H9 (cell line): ENCODE results near the gene GRIK4. TPM values are rescaled to one million over a fixed set of nuclear protein-coding genes. Genes with fewer than 3 reads are reported as not detected.
A peak's percentile ranks its signal among the peaks of the same experiment; 100 is the strongest.

ENCODE experiments used
- DNase-seq: peaks from one replicate; pipeline ENCODE4 v3.0.0-alpha.2; 2017
- H2AFZ ChIP-seq: one replicate; pipeline ENCODE4 v1.6.1; 2013; ENCODE audit warnings: mild to moderate bottlenecking, low read length, control low read depth, moderate library complexity
- H2AK5ac ChIP-seq: 2 replicates; pipeline ENCODE4 v1.6.1; 2013; ENCODE audit warnings: low read length, control low read depth, mixed read lengths; ENCODE audit not compliant: insufficient read length
- H2BK120ac ChIP-seq: one replicate; pipeline ENCODE4 v1.6.1; 2013; ENCODE audit warnings: low read depth, mild to moderate bottlenecking, low read length, control low read depth, inconsistent platforms; ENCODE audit not compliant: poor library complexity, severe bottlenecking
- H2BK12ac ChIP-seq: 2 replicates; pipeline ENCODE4 v1.6.1; 2013; ENCODE audit warnings: low read length, control low read depth, mixed read lengths, low read depth; ENCODE audit not compliant: insufficient read length
- H2BK15ac ChIP-seq: 2 replicates; pipeline ENCODE4 v1.6.1; 2013; ENCODE audit warnings: low read depth, low read length, control low read depth
- H2BK20ac ChIP-seq: one replicate; pipeline ENCODE4 v1.6.1; 2013; ENCODE audit warnings: low read depth, mild to moderate bottlenecking, low read length, control low read depth, inconsistent platforms; ENCODE audit not compliant: poor library complexity, severe bottlenecking
- H2BK5ac ChIP-seq: 2 replicates; pipeline ENCODE4 v1.6.1; 2013; ENCODE audit warnings: low read length, control low read depth, mixed read lengths; ENCODE audit not compliant: insufficient read length
- H3K14ac ChIP-seq: 2 replicates; pipeline ENCODE4 v1.6.1; 2013; ENCODE audit warnings: low read length, control low read depth; ENCODE audit not compliant: insufficient read depth
- H3K18ac ChIP-seq: 2 replicates; pipeline ENCODE4 v1.6.1; 2013; ENCODE audit warnings: low read depth, mild to moderate bottlenecking, mixed read lengths, low read length, control low read depth; ENCODE audit not compliant: insufficient read length
- H3K23ac ChIP-seq: 2 replicates; pipeline ENCODE4 v1.6.1; 2013; ENCODE audit warnings: low read length, control low read depth, mixed read lengths, low read depth; ENCODE audit not compliant: insufficient read length
- H3K23me2 ChIP-seq: 2 replicates; pipeline ENCODE4 v1.6.1; 2013; ENCODE audit warnings: low read depth, mild to moderate bottlenecking, mixed read lengths, low read length, control low read depth; ENCODE audit not compliant: insufficient read length, poor library complexity, severe bottlenecking
- H3K27ac ChIP-seq: 2 replicates; pipeline ENCODE4 v1.5.1; 2013; ENCODE audit warnings: low read length, control low read depth, mixed read lengths, low read depth; ENCODE audit not compliant: insufficient read length
- H3K27me3 ChIP-seq: 2 replicates; pipeline ENCODE4 v1.6.1; 2013; ENCODE audit warnings: low read length, control low read depth, inconsistent platforms; ENCODE audit not compliant: insufficient read depth
- H3K4ac ChIP-seq: 2 replicates; pipeline ENCODE4 v1.6.1; 2013; ENCODE audit warnings: low read depth, mild to moderate bottlenecking, control low read depth, inconsistent platforms, low read length, moderate library complexity
- H3K4me1 ChIP-seq: 2 replicates; pipeline ENCODE4 v1.6.1; 2013; ENCODE audit warnings: low read length, control low read depth, inconsistent platforms; ENCODE audit not compliant: insufficient read depth
- H3K4me2 ChIP-seq: 2 replicates; pipeline ENCODE4 v1.6.1; 2013; ENCODE audit warnings: low read length, control low read depth, mixed read lengths; ENCODE audit not compliant: insufficient read length, insufficient read depth
- H3K56ac ChIP-seq: 2 replicates; pipeline ENCODE4 v1.6.1; 2013; ENCODE audit warnings: low read depth, mild to moderate bottlenecking, mixed read lengths, low read length, control low read depth; ENCODE audit not compliant: insufficient read length
- H3K79me1 ChIP-seq: 2 replicates; pipeline ENCODE4 v1.6.1; 2013; ENCODE audit warnings: low read depth, mild to moderate bottlenecking, moderate library complexity, low read length, control low read depth, inconsistent platforms; ENCODE audit not compliant: insufficient read depth, poor library complexity, severe bottlenecking
- H3K79me2 ChIP-seq: 2 replicates; pipeline ENCODE4 v1.6.1; 2013; ENCODE audit warnings: low read length, control low read depth, inconsistent platforms; ENCODE audit not compliant: insufficient read depth
- H3K9ac ChIP-seq: 2 replicates; pipeline ENCODE4 v1.6.1; 2013; ENCODE audit warnings: low read length, control low read depth, mixed read lengths; ENCODE audit not compliant: insufficient read length; ENCODE audit errors: extremely low read depth
- H3K9me3 ChIP-seq: one replicate; pipeline ENCODE4 v1.6.1; 2013; ENCODE audit warnings: low read depth, low read length, inconsistent platforms; ENCODE audit not compliant: control insufficient read depth
- H3T11ph ChIP-seq: one replicate; pipeline ENCODE4 v1.6.1; 2013; ENCODE audit warnings: mild to moderate bottlenecking, low read length, control low read depth, inconsistent platforms
- H4K20me1 ChIP-seq: one replicate; pipeline ENCODE4 v1.6.1; 2013; ENCODE audit not compliant: control insufficient read depth, insufficient read length, insufficient read depth
- H4K5ac ChIP-seq: 2 replicates; pipeline ENCODE4 v1.6.1; 2013; ENCODE audit warnings: low read depth, mild to moderate bottlenecking, mixed read lengths, low read length, control low read depth; ENCODE audit not compliant: insufficient read length
- H4K8ac ChIP-seq: replicated peaks from 2 replicates; pipeline ENCODE4 v1.6.1; 2013; ENCODE audit warnings: low read length, control low read depth, mixed read lengths, low read depth; ENCODE audit not compliant: insufficient read length
- H4K91ac ChIP-seq: 2 replicates; pipeline ENCODE4 v1.6.1; 2013; ENCODE audit warnings: low read depth, mild to moderate bottlenecking, moderate library complexity, mixed read lengths, low read length, control low read depth; ENCODE audit not compliant: insufficient read length
- H3K27ac Mint-ChIP-seq, 3 experiments: 2 replicates in 2 of 3; 3 replicates in 1 of 3; pipeline ENCODE4 v1.8.0; 2020 to 2021; ENCODE audit warnings: mixed read lengths in 3 of 3, mild to moderate bottlenecking in 1 of 3, moderate library complexity in 1 of 3
- H3K27me3 Mint-ChIP-seq: 2 replicates; pipeline ENCODE4 v1.8.0; 2021; ENCODE audit warnings: low read depth, mild to moderate bottlenecking, moderate library complexity, mixed read lengths
- H3K36me3 Mint-ChIP-seq, 3 experiments: 2 replicates in 2 of 3; 3 replicates in 1 of 3; pipeline ENCODE4 v1.8.0; 2020 to 2021; ENCODE audit warnings: low read depth in 3 of 3, mixed read lengths in 3 of 3; ENCODE audit not compliant: insufficient read depth in 1 of 3
- H3K4me1 Mint-ChIP-seq, 2 experiments: 2 replicates each; pipeline ENCODE4 v1.8.0; 2020; ENCODE audit warnings: mixed read lengths in 2 of 2
- H3K4me3 Mint-ChIP-seq, 2 experiments: 2 replicates in 1 of 2; 3 replicates in 1 of 2; pipeline ENCODE4 v1.8.0; 2020 to 2021; ENCODE audit warnings: mild to moderate bottlenecking in 2 of 2, mixed read lengths in 2 of 2, moderate library complexity in 1 of 2
- H3K9me3 Mint-ChIP-seq, 2 experiments: 2 replicates in 1 of 2; 3 replicates in 1 of 2; pipeline ENCODE4 v1.8.0; 2020; ENCODE audit warnings: mild to moderate bottlenecking in 2 of 2, mixed read lengths in 2 of 2, moderate library complexity in 1 of 2
- WGBS: extraction: QIAGEN DNeasy Blood & Tissue Kit; methylation state at CpG from one replicate; pipeline ENCODE4 v1.1.7; 2013; ENCODE audit warnings: missing lambda C conversion rate, low lambda C conversion rate, mixed read lengths; ENCODE audit not compliant: insufficient read length; ENCODE audit errors: extremely low coverage; 5-methylcytosine and 5-hydroxymethylcytosine counted together
- total RNA-seq: library from RNA; stranded (reverse); gene quantifications from 2 replicates; pipeline ENCODE4 v1.2.1, GENCODE V29; 2021
- TF ChIP-seq, protein P1 (sequence below): fragments of 200-600 bp; sonication (generic); conservative IDR thresholded peaks from 3 replicates; pipeline ENCODE4 v1.8.0; 2021; ENCODE audit warnings: antibody characterized with exemption, mild to moderate bottlenecking

GRIK4 gene
- total RNA-seq, 1 experiment from 2014 or later: 2.3 TPM

DNA sequence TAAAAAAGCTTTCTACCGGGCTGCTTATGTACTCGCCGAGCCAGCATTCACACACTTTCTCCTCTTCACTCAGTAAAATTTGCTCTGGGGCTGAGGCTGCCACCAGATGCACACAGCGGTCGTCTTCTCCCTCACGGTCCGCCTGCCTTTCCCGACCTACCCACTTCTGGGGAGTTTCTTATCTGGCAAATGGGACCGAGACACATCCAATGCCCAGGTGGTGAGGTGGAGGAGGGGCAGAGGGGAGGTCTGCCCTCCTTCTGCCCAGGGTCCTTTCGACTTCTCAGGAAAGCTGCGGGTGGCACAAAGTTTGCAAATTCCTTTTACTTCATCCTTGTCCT is 43.9 kb downstream of the GRIK4 start:
- Histone ChIP-seq H2BK20ac (no peak overlapping the region), H3K9me3 (no peaks in the 10 kb centered on the region), H2BK12ac (no peak overlapping the region), H3K4me1 (peaks cover 7% of the 10 kb centered on the region; the same call in 1 of the 2 replicates), H4K91ac (no peak overlapping the region), H4K5ac (no peak overlapping the region), H3K79me2 (no peaks in the 10 kb centered on the region), H3K4ac (no peak overlapping the region), H2AFZ (no peak overlapping the region), H3K23ac (no peak overlapping the region), H4K8ac (no peak overlapping the region), H3K27me3 (no peaks in the 10 kb centered on the region), H3T11ph (no peak overlapping the region), H2AK5ac (no peak overlapping the region), H2BK5ac (no peak overlapping the region), H3K9ac (no peak overlapping the region), H2BK15ac (no peak overlapping the region), H3K14ac (no peak overlapping the region), H3K23me2 (no peaks in the 10 kb centered on the region), H3K18ac (no peak overlapping the region), H2BK120ac (no peak overlapping the region), H3K27ac (no peak overlapping the region), H3K4me2 (peak overlapping the region; percentile 12), H3K79me1 (no peaks in the 10 kb centered on the region), H3K56ac (no peak overlapping the region), H4K20me1 (no peaks in the 10 kb centered on the region)
- H3K9me3 Mint-ChIP-seq: no peaks in the 10 kb centered on the region; a peak in 1 of 5 replicates
- H3K27ac Mint-ChIP-seq: peak overlapping the region in 2 of 3 experiments; percentile 10 to 14; a peak in 4 of 7 replicates
- no peak for DNase-seq
- H3K4me1 Mint-ChIP-seq: peaks cover 38 to 52% of the 10 kb centered on the region in 2 experiments
- no peaks in the 10 kb centered on the region for H3K36me3 Mint-ChIP-seq
- TF ChIP-seq, protein P1, sequence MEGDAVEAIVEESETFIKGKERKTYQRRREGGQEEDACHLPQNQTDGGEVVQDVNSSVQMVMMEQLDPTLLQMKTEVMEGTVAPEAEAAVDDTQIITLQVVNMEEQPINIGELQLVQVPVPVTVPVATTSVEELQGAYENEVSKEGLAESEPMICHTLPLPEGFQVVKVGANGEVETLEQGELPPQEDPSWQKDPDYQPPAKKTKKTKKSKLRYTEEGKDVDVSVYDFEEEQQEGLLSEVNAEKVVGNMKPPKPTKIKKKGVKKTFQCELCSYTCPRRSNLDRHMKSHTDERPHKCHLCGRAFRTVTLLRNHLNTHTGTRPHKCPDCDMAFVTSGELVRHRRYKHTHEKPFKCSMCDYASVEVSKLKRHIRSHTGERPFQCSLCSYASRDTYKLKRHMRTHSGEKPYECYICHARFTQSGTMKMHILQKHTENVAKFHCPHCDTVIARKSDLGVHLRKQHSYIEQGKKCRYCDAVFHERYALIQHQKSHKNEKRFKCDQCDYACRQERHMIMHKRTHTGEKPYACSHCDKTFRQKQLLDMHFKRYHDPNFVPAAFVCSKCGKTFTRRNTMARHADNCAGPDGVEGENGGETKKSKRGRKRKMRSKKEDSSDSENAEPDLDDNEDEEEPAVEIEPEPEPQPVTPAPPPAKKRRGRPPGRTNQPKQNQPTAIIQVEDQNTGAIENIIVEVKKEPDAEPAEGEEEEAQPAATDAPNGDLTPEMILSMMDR: no peak
- WGBS: no CpG with 5 or more reads among the region's 11 CpGs
- H3K4me3 Mint-ChIP-seq: peak overlapping the region; percentile 22 to 65; a peak in 4 of 5 replicates
- H3K27me3 Mint-ChIP-seq: peaks cover 24% of the 10 kb centered on the region
